Measurements from ENCODE around the gene TAB3.

TAB3 gene

DNA sequence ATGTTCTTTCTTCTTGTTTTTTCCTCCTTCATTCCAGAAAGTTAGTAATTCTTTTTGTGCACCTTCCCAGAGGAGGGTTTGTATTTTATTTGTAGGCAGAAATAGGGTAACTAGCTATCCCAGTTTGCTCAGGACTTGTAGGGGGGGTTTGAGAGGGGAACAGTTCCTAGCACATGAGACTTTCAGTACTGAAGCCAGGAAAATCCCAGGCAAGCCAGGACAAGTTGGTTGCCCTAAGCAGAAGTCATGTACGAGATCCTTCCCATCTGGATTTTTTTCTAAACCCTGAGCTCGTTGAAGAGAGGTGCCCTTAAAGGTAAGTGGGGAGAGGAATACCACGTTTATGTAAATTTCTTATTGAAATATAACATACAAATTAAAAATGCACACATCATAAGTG lies 15.6 kb upstream of the TAB3 start:
- no peak for DNase-seq
- Histone ChIP-seq H3K9ac (ENCODE audit: low read length) (no peak overlapping the region), H2AFZ (ENCODE audit: low read length) (no peak overlapping the region)

DNA sequence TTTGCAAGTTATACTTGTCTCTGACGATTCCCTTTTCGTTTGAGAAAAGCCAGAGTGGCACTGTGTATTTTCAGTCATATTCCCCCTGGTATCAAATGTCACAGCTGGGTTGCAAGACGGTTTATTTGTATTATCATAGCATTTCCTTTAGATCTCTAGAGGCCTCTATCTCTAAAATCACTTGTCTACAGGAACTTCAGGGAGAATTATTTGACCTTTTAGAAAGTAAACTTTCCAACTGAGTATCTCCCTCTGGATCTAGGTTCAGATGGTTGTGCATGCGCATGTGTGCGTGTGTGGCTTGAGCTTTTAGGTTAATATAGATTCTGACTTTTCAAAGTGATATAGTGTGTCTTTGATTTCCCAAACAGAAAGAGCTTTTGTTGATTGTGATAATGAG lies 15.1 kb upstream of the TAB3 start:
- no peak overlapping the region for H3K27ac ChIP-seq (ENCODE audit: low read length)
- TF ChIP-seq EZH2phosphoT487 (IDR thresholded peaks at IDR 0.05; ENCODE audit: low read length) = no peak
- no peak for TF ChIP-seq EZH2 (optimal IDR thresholded peaks at IDR 0.05; ENCODE audit: low read depth, low read length)
- TF ChIP-seq, protein P1, sequence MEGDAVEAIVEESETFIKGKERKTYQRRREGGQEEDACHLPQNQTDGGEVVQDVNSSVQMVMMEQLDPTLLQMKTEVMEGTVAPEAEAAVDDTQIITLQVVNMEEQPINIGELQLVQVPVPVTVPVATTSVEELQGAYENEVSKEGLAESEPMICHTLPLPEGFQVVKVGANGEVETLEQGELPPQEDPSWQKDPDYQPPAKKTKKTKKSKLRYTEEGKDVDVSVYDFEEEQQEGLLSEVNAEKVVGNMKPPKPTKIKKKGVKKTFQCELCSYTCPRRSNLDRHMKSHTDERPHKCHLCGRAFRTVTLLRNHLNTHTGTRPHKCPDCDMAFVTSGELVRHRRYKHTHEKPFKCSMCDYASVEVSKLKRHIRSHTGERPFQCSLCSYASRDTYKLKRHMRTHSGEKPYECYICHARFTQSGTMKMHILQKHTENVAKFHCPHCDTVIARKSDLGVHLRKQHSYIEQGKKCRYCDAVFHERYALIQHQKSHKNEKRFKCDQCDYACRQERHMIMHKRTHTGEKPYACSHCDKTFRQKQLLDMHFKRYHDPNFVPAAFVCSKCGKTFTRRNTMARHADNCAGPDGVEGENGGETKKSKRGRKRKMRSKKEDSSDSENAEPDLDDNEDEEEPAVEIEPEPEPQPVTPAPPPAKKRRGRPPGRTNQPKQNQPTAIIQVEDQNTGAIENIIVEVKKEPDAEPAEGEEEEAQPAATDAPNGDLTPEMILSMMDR (IDR thresholded peaks at IDR 0.05; ENCODE audit: low read length) = no peak
- no peaks in the 10 kb centered on the region for H3K36me3 ChIP-seq (replicated peaks; ENCODE audit: insufficient read depth, low read length)
- H3K4me3 ChIP-seq (ENCODE audit: low read length) = no peak overlapping the region
- no peak for DNase-seq
- no peaks in the 10 kb centered on the region for H3F3A ChIP-seq (ENCODE audit: insufficient read depth, low read length)
- H3K79me2 ChIP-seq (ENCODE audit: low read length) = no peaks in the 10 kb centered on the region
- H4K20me1 ChIP-seq (ENCODE audit: insufficient read depth, low read length) = no peaks in the 10 kb centered on the region
- no peaks in the 10 kb centered on the region for H3K9me2 ChIP-seq (replicated peaks; ENCODE audit: insufficient read depth, low read length)
- H3K4me1 ChIP-seq (ENCODE audit: low read length) = no peaks in the 10 kb centered on the region
- no peaks in the 10 kb centered on the region for H3K9me3 ChIP-seq (replicated peaks; ENCODE audit: insufficient read depth, low read length)
- no peak overlapping the region for H3K9ac ChIP-seq (ENCODE audit: low read length)
- no peaks in the 10 kb centered on the region for H3K27me3 ChIP-seq (replicated peaks; ENCODE audit: insufficient read depth, low read length)
- no peak overlapping the region for H3K4me2 ChIP-seq (ENCODE audit: low read depth, low read length)
- H2AFZ ChIP-seq (ENCODE audit: low read length) = no peak overlapping the region

More for the DNA sequence above, 15.6 kb upstream of the TAB3 start:
- TF ChIP-seq EZH2phosphoT487 (IDR thresholded peaks at IDR 0.05; ENCODE audit: low read length) (no peak), EZH2 (optimal IDR thresholded peaks at IDR 0.05; ENCODE audit: low read depth, low read length) (no peak)
- TF ChIP-seq, protein P1 (IDR thresholded peaks at IDR 0.05; ENCODE audit: low read length) = no peak
- Histone ChIP-seq H3K36me3 (replicated peaks; ENCODE audit: insufficient read depth, low read length) (no peaks in the 10 kb centered on the region), H3K4me1 (ENCODE audit: low read length) (no peaks in the 10 kb centered on the region), H3K27ac (ENCODE audit: low read length) (no peak overlapping the region), H3K9me2 (replicated peaks; ENCODE audit: insufficient read depth, low read length) (no peaks in the 10 kb centered on the region), H3K9me3 (replicated peaks; ENCODE audit: insufficient read depth, low read length) (no peaks in the 10 kb centered on the region), H4K20me1 (ENCODE audit: insufficient read depth, low read length) (no peaks in the 10 kb centered on the region), H3F3A (ENCODE audit: insufficient read depth, low read length) (no peaks in the 10 kb centered on the region), H3K4me2 (ENCODE audit: low read depth, low read length) (no peak overlapping the region), H3K79me2 (ENCODE audit: low read length) (no peaks in the 10 kb centered on the region), H3K4me3 (ENCODE audit: low read length) (no peak overlapping the region), H3K27me3 (replicated peaks; ENCODE audit: insufficient read depth, low read length) (no peaks in the 10 kb centered on the region)

GRCh38 chrX:30900227-30900626 lies 11.2 kb upstream of the TAB3 start:
- TF ChIP-seq EZH2 (optimal IDR thresholded peaks at IDR 0.05; ENCODE audit: low read depth, low read length) (no peak), EZH2phosphoT487 (IDR thresholded peaks at IDR 0.05; ENCODE audit: low read length) (no peak)
- TF ChIP-seq, protein P1 (IDR thresholded peaks at IDR 0.05; ENCODE audit: low read length) = no peak
- Histone ChIP-seq H3K4me3 (ENCODE audit: low read length) (no peak overlapping the region), H3K79me2 (ENCODE audit: low read length) (no peaks in the 10 kb centered on the region), H3K27ac (ENCODE audit: low read length) (no peak overlapping the region), H3K9me3 (replicated peaks; ENCODE audit: insufficient read depth, low read length) (no peaks in the 10 kb centered on the region), H4K20me1 (ENCODE audit: insufficient read depth, low read length) (no peaks in the 10 kb centered on the region), H3K27me3 (replicated peaks; ENCODE audit: insufficient read depth, low read length) (no peaks in the 10 kb centered on the region), H3K9me2 (replicated peaks; ENCODE audit: insufficient read depth, low read length) (no peaks in the 10 kb centered on the region), H2AFZ (ENCODE audit: low read length) (no peak overlapping the region), H3K36me3 (replicated peaks; ENCODE audit: insufficient read depth, low read length) (no peaks in the 10 kb centered on the region), H3K4me2 (ENCODE audit: low read depth, low read length) (no peak overlapping the region), H3F3A (ENCODE audit: insufficient read depth, low read length) (no peaks in the 10 kb centered on the region), H3K4me1 (ENCODE audit: low read length) (no peaks in the 10 kb centered on the region), H3K9ac (ENCODE audit: low read length) (no peak overlapping the region)
- no peak for DNase-seq
